Activated naive CD8-positive, alpha-beta T cell treated with anti-CD3 and anti-CD28 coated beads, Interleukin-2, amount 10 ng/mL, durations not matched to agents 7 days and 5 days (primary cell): ENCODE results near the gene CD160. TPM values are rescaled to one million over a fixed set of nuclear protein-coding genes. Genes with fewer than 3 reads are reported as not detected.
"Not testable (repeated sequence)": the region's sequence is repeated elsewhere in the genome, so short reads cannot be mapped to it uniquely, and the experiment has no call there.

Experiments
- ATAC-seq: fragments of 150-1000 bp; cut with Tn5 transposase; one replicate; pipeline ENCODE4 v1.10.0; 2021; ENCODE audit warnings: low read depth, moderate library complexity
- POLR2A ChIA-PET: fragments of 350-600 bp; sonication (Branson Sonifier 250); formaldehyde crosslinking; loops from one replicate; lab custom pipeline; 2021; ENCODE audit warnings: antibody characterized with exemption; lab: Charles Lee
- DNase-seq: peaks from one replicate; pipeline ENCODE4 v3.0.0; 2021
- H3K27ac Mint-ChIP-seq: one replicate; pipeline ENCODE4 v1.8.0; 2022; ENCODE audit warnings: mild to moderate bottlenecking, mixed read lengths
- H3K27me3 Mint-ChIP-seq: one replicate; pipeline ENCODE4 v1.8.0; 2022; ENCODE audit warnings: mild to moderate bottlenecking, moderate library complexity, mixed read lengths
- H3K36me3 Mint-ChIP-seq: one replicate; pipeline ENCODE4 v1.8.0; 2021; ENCODE audit warnings: mild to moderate bottlenecking, mixed read lengths
- H3K4me1 Mint-ChIP-seq: one replicate; pipeline ENCODE4 v1.8.0; 2021; ENCODE audit warnings: mixed read lengths
- H3K4me3 Mint-ChIP-seq: one replicate; pipeline ENCODE4 v1.8.0; 2022; ENCODE audit warnings: mild to moderate bottlenecking, moderate library complexity, mixed read lengths
- H3K9me3 Mint-ChIP-seq: one replicate; pipeline ENCODE4 v1.8.0; 2021; ENCODE audit warnings: mixed read lengths
- total RNA-seq, 2 experiments: library from RNA; stranded (reverse); gene quantifications; one replicate each; pipeline ENCODE4 v1.2.3, GENCODE V29; 2021

Gene CD160
- under 1 TPM; 0.20 to 0.53 TPM for total RNA-seq

GRCh38 chr1:145719230-145720079 lies at the start of gene CD160:
Gene CD160, plus strand, starts transcription at chr1:145719499. Its CDS starts 8,829 bp downstream, at chr1:145728328.
- POLR2A ChIA-PET = no interaction called here

GRCh38 chr1:145670995-145671745 lies 48.1 kb upstream of the CD160 start:
- H3K27ac Mint-ChIP-seq, H3K27me3 Mint-ChIP-seq, DNase-seq, POLR2A ChIA-PET, H3K4me3 Mint-ChIP-seq, ATAC-seq, H3K9me3 Mint-ChIP-seq: not testable (repeated sequence)
- peaks cover 12% of the 10 kb centered on the region for H3K4me1 Mint-ChIP-seq
- H3K36me3 Mint-ChIP-seq = peaks cover 19% of the 10 kb centered on the region

More at GRCh38 chr1:145719230-145720079, at the start of gene CD160:
- Mint-ChIP-seq H3K27ac (peak within 1 kb of the TSS; percentile 1), H3K4me3 (peak within 1 kb of the TSS; percentile 9), H3K4me1 (peaks cover 19% of the 10 kb centered on the region), H3K36me3 (no peaks in the 10 kb centered on the region), H3K27me3 (peaks cover 17% of the 10 kb centered on the region), H3K9me3 (no peaks in the 10 kb centered on the region)
- no peak for ATAC-seq
- DNase-seq = no peak

- H3K27me3 Mint-ChIP-seq, POLR2A ChIA-PET, DNase-seq, ATAC-seq, H3K36me3 Mint-ChIP-seq, H3K4me3 Mint-ChIP-seq, H3K9me3 Mint-ChIP-seq, H3K27ac Mint-ChIP-seq: not testable (repeated sequence)
- peaks cover 12% of the 10 kb centered on the region for H3K4me1 Mint-ChIP-seq
Measured at GRCh38 chr1:145673217-145673616, 46.1 kb upstream of the CD160 start.

- DNase-seq, POLR2A ChIA-PET, ATAC-seq, H3K4me3 Mint-ChIP-seq, H3K27me3 Mint-ChIP-seq, H3K9me3 Mint-ChIP-seq, H3K27ac Mint-ChIP-seq: not testable (repeated sequence)
- H3K36me3 Mint-ChIP-seq = peaks cover 12% of the 10 kb centered on the region
- peaks cover 12% of the 10 kb centered on the region for H3K4me1 Mint-ChIP-seq
Measured at GRCh38 chr1:145684858-145685257, 34.4 kb upstream of the CD160 start.

GRCh38 chr1:145686078-145686477 lies 33.2 kb upstream of the CD160 start:
- POLR2A ChIA-PET, H3K27me3 Mint-ChIP-seq: not testable (repeated sequence)

GRCh38 chr1:145688328-145688727 lies 31.0 kb upstream of the CD160 start:
- H3K27ac Mint-ChIP-seq = peak overlapping the region; percentile 78
- peak overlapping the region; percentile 3 for H3K4me3 Mint-ChIP-seq
- H3K9me3 Mint-ChIP-seq = no peaks in the 10 kb centered on the region

More at GRCh38 chr1:145686078-145686477, 33.2 kb upstream of the CD160 start:
- H3K27ac Mint-ChIP-seq, DNase-seq, H3K4me3 Mint-ChIP-seq, H3K9me3 Mint-ChIP-seq, ATAC-seq: not testable (repeated sequence)
- Mint-ChIP-seq H3K36me3 (peaks cover 12% of the 10 kb centered on the region), H3K4me1 (peaks cover 22% of the 10 kb centered on the region)

GRCh38 chr1:145688924-145689323 lies 30.4 kb upstream of the CD160 start:
- ATAC-seq (no peak), DNase-seq (no peak)
- Mint-ChIP-seq H3K9me3 (peaks cover 1% of the 10 kb centered on the region), H3K4me1 (peaks cover 22% of the 10 kb centered on the region), H3K27ac (no peak overlapping the region), H3K36me3 (peaks cover 10% of the 10 kb centered on the region), H3K27me3 (no peaks in the 10 kb centered on the region), H3K4me3 (no peak overlapping the region)
- POLR2A ChIA-PET = interaction anchor here (1.2 kb wide), 1 partner anchor 10 kb away, joined by 3 read pairs; no protein-coding TSS in a partner anchor

More at GRCh38 chr1:145688328-145688727, 31.0 kb upstream of the CD160 start:
- ATAC-seq = no peak
- Mint-ChIP-seq H3K27me3 (no peaks in the 10 kb centered on the region), H3K36me3 (peaks cover 10% of the 10 kb centered on the region), H3K4me1 (peaks cover 22% of the 10 kb centered on the region)
- POLR2A ChIA-PET = no interaction called here
- no peak for DNase-seq

- Mint-ChIP-seq H3K4me1 (peaks cover 22% of the 10 kb centered on the region), H3K27ac (peak overlapping the region; percentile 75), H3K36me3 (peaks cover 10% of the 10 kb centered on the region), H3K9me3 (peaks cover 1% of the 10 kb centered on the region), H3K4me3 (peak overlapping the region; percentile 34), H3K27me3 (no peaks in the 10 kb centered on the region)
- POLR2A ChIA-PET = interaction anchor here (1.2 kb wide), 1 partner anchor 11 kb away, joined by 3 read pairs; no protein-coding TSS in a partner anchor
- ATAC-seq = no peak
- DNase-seq = no peak
Measured at GRCh38 chr1:145689922-145690321, 29.4 kb upstream of the CD160 start.

- peak overlapping the region; percentile 43 for H3K4me3 Mint-ChIP-seq
- peak; percentile 99 for ATAC-seq
- H3K9me3 Mint-ChIP-seq = peaks cover 1% of the 10 kb centered on the region
- H3K4me1 Mint-ChIP-seq = peaks cover 22% of the 10 kb centered on the region
- peaks cover 10% of the 10 kb centered on the region for H3K36me3 Mint-ChIP-seq
- no peak for DNase-seq
- POLR2A ChIA-PET = no interaction called here
- H3K27ac Mint-ChIP-seq = peak overlapping the region; percentile 75
- H3K27me3 Mint-ChIP-seq = no peaks in the 10 kb centered on the region
Measured at GRCh38 chr1:145690587-145691558, 28.4 kb upstream of the CD160 start.

GRCh38 chr1:145692785-145693443 lies 26.4 kb upstream of the CD160 start:
- no peak for DNase-seq
- no peaks in the 10 kb centered on the region for H3K27me3 Mint-ChIP-seq
- POLR2A ChIA-PET = interaction anchor here (0.7 to 0.8 kb wide), 2 partner anchors 103 to 135 kb away, joined by 3 to 4 read pairs; no protein-coding TSS in a partner anchor
- no peak overlapping the region for H3K4me3 Mint-ChIP-seq
- ATAC-seq = no peak
- no peak overlapping the region for H3K27ac Mint-ChIP-seq
- peaks cover 1% of the 10 kb centered on the region for H3K9me3 Mint-ChIP-seq
- H3K4me1 Mint-ChIP-seq = peaks cover 22% of the 10 kb centered on the region
- peaks cover 7% of the 10 kb centered on the region for H3K36me3 Mint-ChIP-seq

GRCh38 chr1:145695821-145696629 lies 23.3 kb upstream of the CD160 start:
- peaks cover 7% of the 10 kb centered on the region for H3K27me3 Mint-ChIP-seq
- no peak for ATAC-seq
- H3K4me1 Mint-ChIP-seq = no peaks in the 10 kb centered on the region
- H3K27ac Mint-ChIP-seq = no peak overlapping the region
- no peak for DNase-seq
- H3K9me3 Mint-ChIP-seq = peaks cover 1% of the 10 kb centered on the region
- POLR2A ChIA-PET = no interaction called here
- H3K4me3 Mint-ChIP-seq = no peak overlapping the region
- no peaks in the 10 kb centered on the region for H3K36me3 Mint-ChIP-seq
